Stimulated activated CD4-positive, alpha-beta T cell treated with anti-CD3 and anti-CD28 coated beads, Interleukin-12 subunit alpha, Interleukin-12 subunit beta, amount 100 ng/mL, for 4 hours (primary cell): ENCODE data around the gene CCDC24.
A peak's percentile ranks its signal among the peaks of the same experiment; 100 is the strongest.

Source experiments
- DNase-seq: peaks from one replicate; pipeline ENCODE4 v3.0.0-alpha.2; 2020

The CCDC24 gene

DNA sequence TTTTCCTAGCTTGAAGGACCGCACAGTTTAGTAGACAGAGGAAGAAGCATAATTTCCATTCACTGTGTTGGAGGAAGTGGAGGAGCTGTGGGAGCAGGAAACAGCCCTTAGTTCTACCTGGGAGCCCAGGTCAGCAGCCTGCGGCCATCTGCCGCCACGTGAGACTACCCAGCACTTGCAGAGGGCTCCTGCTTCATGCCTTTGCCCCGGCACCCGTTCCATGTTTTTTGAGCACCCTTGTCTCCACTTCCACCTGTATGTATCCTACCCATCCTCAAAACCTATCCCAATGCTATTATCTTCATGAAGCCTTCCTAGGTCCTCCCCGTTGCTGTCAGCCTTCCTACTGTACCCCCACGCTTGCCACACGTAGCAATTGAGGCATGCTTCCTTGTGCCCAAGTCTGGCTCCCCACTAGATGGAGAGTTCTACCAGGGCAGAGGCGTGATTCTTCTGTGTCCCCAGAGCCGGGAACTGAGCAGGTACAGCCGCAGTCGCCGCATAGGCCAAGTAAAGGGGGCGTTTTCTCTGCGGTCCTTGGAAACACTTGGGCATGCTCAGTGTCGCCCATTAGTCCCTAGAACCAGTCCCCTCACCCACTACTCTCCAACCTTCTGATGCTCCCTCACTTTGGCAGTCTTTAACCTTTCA lies 38.0 kb downstream of the CCDC24 start:
- no peak for DNase-seq

DNA sequence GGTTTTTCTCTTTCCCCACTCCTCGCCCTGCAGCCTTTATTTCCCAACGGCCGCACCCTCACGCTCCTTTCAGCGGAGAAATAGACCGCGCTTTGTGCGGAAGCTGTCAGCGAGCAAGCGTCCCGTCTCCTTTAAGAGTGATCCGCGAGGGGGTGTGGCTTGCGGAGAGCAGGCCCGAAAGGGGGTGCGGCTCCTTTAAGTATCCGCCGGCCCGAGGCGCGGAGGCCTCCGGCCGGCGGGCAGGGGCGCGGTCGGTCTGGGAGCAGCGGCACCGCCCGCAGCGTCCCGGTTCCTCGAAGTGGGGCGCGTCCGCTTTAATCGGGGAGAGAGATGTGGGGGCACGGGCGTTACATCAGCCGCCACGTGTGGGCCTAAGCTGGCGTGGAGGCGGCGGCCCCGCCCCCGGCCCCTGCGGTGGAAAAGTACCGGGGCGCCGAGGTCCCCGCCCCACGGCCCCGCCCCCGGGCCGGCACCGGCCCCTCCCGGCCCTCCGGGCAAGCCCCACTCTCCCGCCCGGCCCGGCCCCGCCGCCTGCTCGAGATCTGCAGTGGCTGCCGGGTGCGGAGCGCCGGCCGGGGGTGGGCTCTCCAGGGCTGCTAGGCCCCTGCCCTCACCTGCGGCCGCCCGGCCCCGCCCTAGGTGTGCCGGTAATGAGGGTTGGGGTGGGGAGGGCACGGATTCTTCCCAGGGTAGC lies 38.7 kb downstream of the CCDC24 start:
- peak; percentile 87 for DNase-seq

DNA sequence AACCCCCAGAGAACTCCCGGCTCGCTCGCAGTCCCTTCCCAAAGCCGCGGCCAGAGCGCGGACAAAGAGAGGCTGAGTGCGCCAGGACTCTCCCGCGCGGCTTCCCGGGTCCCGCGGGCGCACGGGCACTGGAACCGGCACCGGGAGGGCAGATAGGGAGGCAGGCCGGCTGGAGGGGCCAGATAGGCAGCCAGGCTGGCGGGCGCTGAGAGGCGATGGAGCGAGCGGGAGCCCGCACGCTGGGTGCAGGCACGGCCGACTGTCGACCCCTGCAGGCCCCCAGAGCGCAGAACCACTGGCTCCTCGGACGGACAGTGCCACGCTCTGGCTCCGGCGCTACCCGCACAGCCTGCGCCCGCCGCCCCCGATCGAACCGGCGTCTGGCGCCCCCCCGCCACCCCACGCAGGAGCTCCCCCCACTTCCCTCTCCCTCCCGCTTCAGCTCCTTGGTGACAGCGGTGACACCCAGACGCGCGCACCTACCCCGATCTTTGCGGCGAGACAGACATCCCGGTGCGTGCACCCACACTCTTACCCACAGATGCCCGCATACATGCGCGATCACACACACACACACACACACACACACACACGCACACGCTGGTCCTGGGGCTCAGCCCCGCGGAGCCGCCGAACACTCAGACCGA lies 39.3 kb downstream of the CCDC24 start:
- peak; percentile 40 for DNase-seq

DNA sequence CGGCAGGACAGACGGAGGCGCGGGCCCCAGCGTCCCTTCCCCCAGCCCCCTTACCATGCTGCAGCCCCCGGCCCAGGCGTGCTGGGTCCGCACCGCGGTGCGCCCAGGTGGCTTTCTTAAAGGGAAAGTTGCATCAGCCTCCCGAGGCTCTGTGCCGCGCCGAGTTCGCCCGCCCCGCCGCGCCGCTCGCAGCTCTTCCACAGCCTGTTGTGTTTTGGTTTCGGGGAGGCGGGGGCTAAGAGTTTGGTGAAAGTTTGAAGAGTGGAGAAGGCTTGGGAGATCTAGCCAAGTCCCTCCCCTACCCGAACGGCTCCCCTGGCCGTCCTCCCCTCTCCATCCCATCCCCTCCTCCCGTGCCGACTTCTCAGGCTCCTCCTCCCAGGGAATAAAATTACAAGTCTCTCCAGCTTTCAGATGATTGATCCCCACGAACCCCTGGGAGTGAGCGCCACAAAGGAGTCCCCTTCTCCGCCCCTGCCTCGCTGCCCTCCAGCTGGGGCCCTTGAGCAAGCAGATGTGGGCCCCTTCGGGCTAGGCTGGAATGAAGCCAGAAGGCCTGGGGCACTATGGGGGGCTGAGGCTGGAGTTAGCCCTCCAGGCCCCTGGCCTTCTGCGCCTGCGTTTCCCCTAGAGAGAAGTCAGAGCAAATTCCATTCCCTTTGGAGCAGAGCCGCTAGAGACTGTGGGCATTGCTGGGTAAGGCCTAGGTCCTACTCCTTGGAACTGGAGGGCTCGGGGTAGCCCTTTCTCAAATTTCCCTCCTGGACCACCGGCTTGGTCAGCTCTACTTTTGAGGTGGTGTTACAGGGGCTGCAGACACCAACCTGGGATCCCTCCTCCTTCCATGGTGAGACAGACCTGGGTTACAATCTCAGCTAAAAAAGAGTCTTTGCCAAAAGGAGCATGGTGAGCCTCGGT lies 40.1 kb downstream of the CCDC24 start, which contains the start of gene SLC6A9:
SLC6A9 (minus strand) TSS at position 211 of the 918 bp plus-strand sequence. CDS start 7,185 bp downstream, outside the sequence.
- peak; percentile 54 for DNase-seq

DNA sequence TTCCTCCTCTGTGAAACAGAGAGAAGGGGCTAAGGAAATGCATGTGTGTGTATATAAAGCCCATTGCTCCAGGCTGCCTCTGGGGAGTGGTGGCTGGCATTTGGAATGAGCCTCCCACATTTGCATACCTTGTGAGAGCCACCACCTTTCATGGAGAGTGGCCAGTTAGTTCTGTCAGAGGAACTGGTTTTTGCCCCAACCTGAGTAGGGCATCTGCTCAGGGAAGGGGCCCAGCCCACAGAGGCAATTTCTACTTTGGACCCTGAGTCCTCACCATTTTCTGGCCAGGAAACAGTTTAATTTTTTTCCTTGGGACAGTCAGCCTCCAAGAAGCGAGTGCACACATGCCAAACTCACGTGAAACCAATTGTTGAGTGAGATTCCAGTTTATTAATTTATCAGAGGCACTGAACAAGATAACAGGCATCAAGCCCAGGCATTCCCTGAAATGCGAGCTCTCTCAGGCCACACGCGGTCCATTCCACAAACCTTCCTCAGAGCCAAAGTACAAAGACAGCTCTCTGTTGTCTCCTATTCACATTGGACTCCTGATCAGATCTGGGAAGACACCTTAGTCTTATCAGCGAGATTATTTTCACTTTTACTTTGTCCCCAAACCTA lies 40.9 kb downstream of the CCDC24 start:
- no peak for DNase-seq

DNA sequence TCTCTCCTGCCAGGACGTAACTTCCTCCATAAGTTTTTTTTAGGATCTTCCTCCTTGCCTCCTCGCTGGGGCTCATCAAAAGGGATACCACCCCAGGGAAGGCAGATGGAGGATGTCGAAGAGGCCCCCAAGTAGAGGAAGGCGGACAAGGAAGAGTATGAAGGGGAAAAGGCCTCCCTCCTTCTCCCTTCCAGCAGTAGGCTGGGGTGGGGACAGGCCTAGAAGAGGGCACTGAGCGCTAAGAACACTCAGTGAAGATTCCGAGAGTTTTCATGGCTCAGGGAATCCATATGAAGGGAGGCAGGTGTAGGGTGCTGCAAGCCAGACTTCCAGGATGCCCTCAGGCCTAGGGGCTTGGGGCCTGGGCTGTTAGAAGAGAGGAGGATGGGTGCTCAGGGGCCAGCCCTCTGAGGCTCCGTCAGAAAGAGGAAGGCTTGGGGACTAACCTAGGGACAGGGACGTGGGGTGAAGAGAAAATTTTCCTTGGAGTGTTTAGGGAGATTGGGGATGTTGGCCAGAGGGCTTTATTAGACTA lies 41.7 kb downstream of the CCDC24 start:
- no peak for DNase-seq

GRCh38 chr1:44033756-44034155 lies 42.4 kb downstream of the CCDC24 start:
- DNase-seq: no peak

- no peak for DNase-seq
These were observed 43.0 kb downstream of the CCDC24 start for GRCh38 chr1:44034423-44034822.

DNA sequence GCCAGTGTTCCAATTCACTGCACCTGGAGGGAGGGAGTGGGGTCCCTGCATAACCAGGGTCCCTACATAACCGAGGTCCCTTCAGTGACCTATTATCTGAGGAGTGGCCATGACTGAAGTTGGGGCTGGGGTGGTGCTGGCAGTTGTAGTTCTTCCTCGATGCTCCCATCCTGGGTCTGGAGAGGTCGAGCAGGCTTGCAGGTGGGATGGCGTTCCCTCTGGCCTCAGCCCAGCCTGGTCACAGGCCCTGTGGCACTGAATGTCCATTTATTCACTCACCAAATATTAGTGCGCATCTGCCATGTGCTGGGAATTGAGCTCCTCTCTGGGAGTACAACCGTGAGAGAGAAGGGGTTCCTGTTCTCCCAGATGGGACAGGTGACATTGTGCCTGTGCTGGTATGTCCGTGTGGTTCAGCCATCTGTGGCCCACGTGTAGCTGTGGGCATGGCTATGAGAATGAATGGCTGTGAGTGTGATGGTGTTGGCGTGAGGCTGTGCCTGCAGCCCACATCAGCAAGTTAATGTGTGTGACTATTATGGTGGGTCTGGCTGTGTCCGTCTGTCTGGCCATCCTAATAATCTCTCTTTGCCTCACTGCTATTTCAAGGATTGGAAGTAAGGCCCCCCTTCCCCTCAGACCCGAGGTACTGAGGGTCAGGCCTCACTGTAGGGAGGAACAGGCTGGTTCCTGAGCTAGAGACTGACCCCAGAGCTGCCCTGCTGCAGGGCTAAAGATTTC lies 43.7 kb downstream of the CCDC24 start:
- DNase-seq: no peak

DNA sequence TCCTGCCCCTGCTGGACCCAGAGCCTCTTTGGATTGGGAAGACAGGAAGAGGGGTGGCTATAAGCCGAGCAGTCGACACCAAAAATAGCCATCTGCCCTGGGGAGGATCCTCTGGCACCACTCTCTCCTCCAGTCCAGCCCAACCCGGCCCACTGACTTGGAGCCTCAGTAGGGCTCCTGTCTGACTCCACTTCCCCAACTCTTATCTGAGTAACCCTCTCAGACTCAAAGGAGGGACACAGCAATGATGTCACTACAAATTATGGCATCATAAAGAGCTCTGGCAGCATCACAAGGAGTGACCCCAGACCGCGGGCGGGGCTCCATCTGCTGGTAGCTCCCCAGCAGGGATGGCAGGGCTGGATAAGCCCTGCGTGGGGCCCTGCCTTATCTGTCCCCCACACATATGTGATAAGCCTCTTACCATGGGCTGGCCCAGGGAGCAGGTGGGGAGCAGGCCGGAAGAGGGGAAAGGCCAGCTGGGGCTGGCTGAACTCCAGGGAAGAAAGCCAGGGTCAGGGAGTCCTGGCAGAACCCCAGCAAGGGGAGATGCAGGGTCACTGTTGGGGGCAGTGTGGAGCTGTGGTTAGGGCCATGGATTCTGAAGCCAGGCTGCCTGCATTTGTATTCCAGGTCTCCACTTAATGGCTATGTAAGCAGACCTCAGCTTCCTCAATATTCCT lies 44.5 kb downstream of the CCDC24 start:
- DNase-seq: no peak

GRCh38 chr1:44036409-44037139 lies 45.2 kb downstream of the CCDC24 start:
- DNase-seq: peak; percentile 55

DNA sequence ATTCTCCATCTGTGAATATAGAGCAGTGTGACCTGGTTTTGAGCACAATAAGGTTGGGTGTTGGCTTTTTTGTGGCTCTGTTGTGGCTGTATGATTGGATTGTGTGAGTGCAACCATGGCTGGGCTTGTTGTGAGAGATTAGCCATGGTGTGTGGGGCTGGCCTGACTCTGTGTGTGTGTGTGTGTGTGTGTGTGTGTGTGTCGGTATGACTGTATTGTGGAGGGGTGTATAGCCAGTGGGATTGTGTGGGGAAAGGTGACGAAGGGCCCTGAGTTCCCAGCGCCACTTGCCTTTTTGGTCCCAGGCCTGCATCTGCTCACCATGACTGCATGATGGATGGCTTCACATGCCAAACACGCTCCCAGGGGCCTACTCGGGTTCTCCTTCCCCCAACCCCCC lies 45.8 kb downstream of the CCDC24 start:
- no peak for DNase-seq

DNA sequence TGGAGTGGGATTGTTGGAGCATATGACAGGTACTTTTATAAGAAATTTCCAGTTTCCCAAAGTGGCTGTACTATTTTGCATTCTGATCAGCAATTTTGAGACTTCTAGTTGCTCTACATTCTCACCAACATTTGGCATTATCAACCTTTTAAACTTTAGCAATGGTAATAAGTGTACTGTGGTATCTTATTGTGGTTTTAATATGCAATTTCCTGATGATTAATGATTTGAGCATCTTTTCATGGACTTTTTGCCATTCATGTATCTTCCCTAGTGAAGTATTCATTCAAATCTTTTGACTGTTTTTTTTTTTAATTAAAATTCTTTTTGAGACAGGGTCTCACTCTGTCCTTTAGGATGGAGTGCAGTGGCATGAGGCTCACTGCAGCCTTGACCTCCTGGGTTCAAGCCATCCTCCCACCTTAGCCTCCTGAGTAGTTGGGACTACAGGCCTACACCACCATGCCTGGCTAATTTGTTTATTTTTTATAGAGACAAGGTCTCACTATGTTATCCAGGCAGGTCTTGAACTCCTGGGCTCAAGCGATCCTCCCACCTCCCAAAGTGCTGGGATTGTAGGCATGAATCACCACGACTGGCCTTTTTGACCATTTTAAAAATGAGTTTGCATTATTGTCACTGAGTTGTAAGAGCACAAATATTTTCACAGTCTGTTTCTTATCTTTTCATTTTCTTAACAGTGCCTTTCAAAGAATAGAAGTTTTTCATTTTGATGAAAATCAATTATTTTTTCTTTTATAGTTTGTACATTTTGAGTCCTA lies 47.7 kb downstream of the CCDC24 start:
- no peak for DNase-seq

GRCh38 chr1:44040418-44040817 lies 49.0 kb downstream of the CCDC24 start:
- DNase-seq: no peak

DNA sequence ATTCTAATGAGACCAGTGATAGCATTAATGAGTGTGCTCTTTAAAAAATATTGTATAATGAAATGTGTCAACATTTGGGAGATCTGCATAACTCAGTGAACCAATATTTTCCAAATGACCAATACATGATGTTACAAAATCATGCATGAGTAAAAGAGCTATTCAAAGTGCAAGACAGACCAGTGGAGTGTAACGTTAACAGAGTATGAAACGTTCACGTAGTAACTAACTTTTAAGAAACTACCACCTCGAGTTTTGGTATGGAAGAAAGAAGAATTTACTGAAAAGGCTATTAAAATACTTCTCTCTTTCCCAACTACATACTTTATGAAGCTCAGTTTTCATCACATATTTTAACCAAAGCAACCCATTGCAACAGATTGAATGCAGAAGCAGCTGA lies 49.4 kb downstream of the CCDC24 start:
- DNase-seq: no peak

DNA sequence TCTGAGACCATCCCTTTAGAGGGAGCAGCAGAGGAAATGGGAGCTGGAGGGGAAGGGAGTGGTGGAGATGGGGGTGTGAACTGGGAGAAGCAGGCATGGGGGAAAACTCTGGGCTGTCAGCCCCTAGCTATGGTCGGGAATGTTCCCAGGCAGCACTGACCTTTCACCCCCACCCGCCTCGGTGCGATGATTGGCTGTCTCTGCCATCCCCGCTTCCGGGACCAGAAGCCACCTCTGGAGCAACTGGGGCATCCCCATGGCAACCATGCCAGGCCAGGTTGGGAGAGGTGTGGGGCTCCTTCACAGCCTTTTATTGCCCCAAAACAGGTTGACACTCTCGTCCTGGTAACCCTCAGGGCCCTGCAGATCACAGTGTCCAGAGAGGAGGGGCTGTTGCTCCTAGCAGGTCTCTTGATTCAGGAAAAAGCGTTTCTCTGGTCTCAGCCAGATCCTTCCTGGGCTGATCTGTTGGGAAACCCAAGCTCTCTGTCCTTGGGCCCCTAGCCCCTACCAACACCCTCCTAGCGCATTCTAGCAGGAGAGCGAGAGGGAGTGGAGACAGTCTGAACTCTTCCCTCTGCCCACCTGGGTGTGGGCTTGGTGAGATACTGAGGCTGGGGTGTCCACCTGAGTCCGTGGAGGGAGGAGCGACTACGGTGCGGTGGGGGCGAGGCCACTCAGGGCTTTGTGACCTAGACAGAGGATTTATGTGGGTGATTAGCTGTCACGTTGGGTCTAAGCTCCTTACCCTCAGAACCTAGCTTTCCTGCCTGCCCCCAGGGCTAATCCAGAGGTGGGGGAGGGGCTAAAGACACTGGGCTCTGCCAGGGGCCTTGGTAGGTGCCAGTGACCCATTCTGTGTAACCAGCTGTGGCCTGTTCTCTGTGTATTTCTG lies 52.0 kb downstream of the CCDC24 start:
- DNase-seq: no peak

- DNase-seq: no peak
These were observed 52.8 kb downstream of the CCDC24 start for GRCh38 chr1:44044071-44044801.

- no peak for DNase-seq
These were observed 53.7 kb downstream of the CCDC24 start for GRCh38 chr1:44045064-44045463.
